Activated T-cell treated with anti-CD3 and anti-CD28 coated beads, Interleukin-2, amount 50 U/mL, for 1 hour (primary cell): Measurements from ENCODE around the gene MED13L.

Source experiments
- DNase-seq: peaks from one replicate; pipeline ENCODE4 v3.0.0-alpha.2; 2020

Gene MED13L

GRCh38 chr12:116179384-116179783 is 98.1 kb downstream of the MED13L start:
- no peak for DNase-seq

GRCh38 chr12:116177017-116177416 is 100.5 kb downstream of the MED13L start:
- DNase-seq: no peak

GRCh38 chr12:116174904-116175303 is 102.6 kb downstream of the MED13L start:
- no peak for DNase-seq

GRCh38 chr12:116174006-116174405 is 103.5 kb downstream of the MED13L start:
- no peak for DNase-seq

GRCh38 chr12:116172224-116172849 is 105.2 kb downstream of the MED13L start:
- DNase-seq: no peak

- no peak for DNase-seq
Measured at GRCh38 chr12:116171549-116171948, 105.9 kb downstream of the MED13L start.

- DNase-seq: no peak
Measured at GRCh38 chr12:116169071-116169470, 108.4 kb downstream of the MED13L start.

GRCh38 chr12:116166306-116166705 is 111.2 kb downstream of the MED13L start:
- DNase-seq: no peak

GRCh38 chr12:116165036-116165425 is 112.5 kb downstream of the MED13L start:
- no peak for DNase-seq

GRCh38 chr12:116164250-116165035 is 113.0 kb downstream of the MED13L start:
- DNase-seq: no peak

- DNase-seq: no peak
Measured at GRCh38 chr12:116162071-116162470, 115.4 kb downstream of the MED13L start.

GRCh38 chr12:116161588-116161987 is 115.9 kb downstream of the MED13L start:
- DNase-seq: no peak

- DNase-seq: no peak
Measured at GRCh38 chr12:116160883-116161458, 116.5 kb downstream of the MED13L start.

GRCh38 chr12:116160231-116160630 is 117.3 kb downstream of the MED13L start:
- DNase-seq: no peak

GRCh38 chr12:116159593-116160200 is 117.8 kb downstream of the MED13L start:
- DNase-seq: no peak

- no peak for DNase-seq
Measured at GRCh38 chr12:116159175-116159574, 118.3 kb downstream of the MED13L start.

- DNase-seq: no peak
Measured at GRCh38 chr12:116157845-116158267, 119.6 kb downstream of the MED13L start.

GRCh38 chr12:116156614-116157013 is 120.9 kb downstream of the MED13L start:
- no peak for DNase-seq

GRCh38 chr12:116155383-116155782 is 122.1 kb downstream of the MED13L start:
- no peak for DNase-seq

- no peak for DNase-seq
Measured at GRCh38 chr12:116153983-116154382, 123.5 kb downstream of the MED13L start.

- no peak for DNase-seq
Measured at GRCh38 chr12:116153113-116153512, 124.4 kb downstream of the MED13L start.

- no peak for DNase-seq
Measured at GRCh38 chr12:116152268-116152667, 125.2 kb downstream of the MED13L start.

- no peak for DNase-seq
Measured at GRCh38 chr12:116150452-116150851, 127.0 kb downstream of the MED13L start.

- no peak for DNase-seq
Measured at GRCh38 chr12:116150001-116150400, 127.5 kb downstream of the MED13L start.
